Islet of Langerhans (tissue), 1 donor: Measurements from ENCODE around the gene PTTG1.
A peak's percentile ranks its signal among the peaks of the same experiment; 100 is the strongest.

ENCODE experiments used
- FAIRE-seq: peaks from one replicate; lab custom pipeline; 2011; peaks lifted over from hg19 to GRCh38; lab: Jason Lieb, UNC

PTTG1 gene

GRCh38 chr5:160421625-160422258 is at the start of gene PTTG1:
PTTG1 (plus strand) TSS chr5:160421855; CDS start chr5:160422313, 458 bp downstream.
- FAIRE-seq, result no peak

GRCh38 chr5:160375166-160375565 is 46.5 kb upstream of the PTTG1 start:
- FAIRE-seq, result no peak

DNA sequence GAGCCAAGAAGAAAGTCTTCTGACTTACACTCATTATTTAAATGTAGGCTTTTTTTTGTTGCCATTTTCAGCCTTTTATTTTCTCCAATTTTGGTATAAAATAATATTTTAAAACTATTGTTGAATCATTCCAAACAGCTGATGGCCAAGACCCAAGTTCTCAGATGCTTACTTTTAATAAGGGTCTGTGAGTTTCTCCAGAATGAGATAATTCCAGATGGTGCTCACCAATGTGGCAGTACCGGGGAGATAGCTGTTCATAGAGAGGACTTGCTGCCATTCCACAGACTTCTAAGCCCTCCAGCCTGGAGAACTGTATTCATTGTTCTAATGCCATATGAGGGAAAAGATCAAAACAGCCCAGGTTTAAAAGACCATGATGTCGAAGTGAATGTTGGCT is 46.0 kb upstream of the PTTG1 start:
- FAIRE-seq, result no peak

- no peak for FAIRE-seq
Observed at GRCh38 chr5:160376416-160376815, 45.2 kb upstream of the PTTG1 start.

DNA sequence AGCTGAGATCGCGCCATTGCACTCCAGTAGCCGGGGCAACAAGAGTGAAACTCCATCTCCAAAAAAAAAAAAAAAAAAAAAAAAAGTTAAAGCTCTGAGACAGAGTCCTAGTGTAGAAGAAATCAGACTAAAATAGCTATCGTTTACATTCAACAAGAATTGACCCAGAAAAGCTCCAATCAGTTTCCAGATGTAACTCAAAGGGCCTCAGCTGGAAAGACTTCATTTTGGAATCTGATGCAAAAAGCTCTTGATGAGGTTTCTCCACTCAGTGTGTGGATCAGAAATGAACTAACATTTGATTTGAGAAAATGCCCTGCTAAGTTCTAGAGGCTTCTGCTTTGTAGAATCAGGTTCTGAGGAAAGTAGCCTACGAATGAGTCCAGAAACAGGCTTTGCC is 44.0 kb upstream of the PTTG1 start:
- FAIRE-seq, result no peak

- no peak for FAIRE-seq
Observed at GRCh38 chr5:160378330-160378729, 43.3 kb upstream of the PTTG1 start.

DNA sequence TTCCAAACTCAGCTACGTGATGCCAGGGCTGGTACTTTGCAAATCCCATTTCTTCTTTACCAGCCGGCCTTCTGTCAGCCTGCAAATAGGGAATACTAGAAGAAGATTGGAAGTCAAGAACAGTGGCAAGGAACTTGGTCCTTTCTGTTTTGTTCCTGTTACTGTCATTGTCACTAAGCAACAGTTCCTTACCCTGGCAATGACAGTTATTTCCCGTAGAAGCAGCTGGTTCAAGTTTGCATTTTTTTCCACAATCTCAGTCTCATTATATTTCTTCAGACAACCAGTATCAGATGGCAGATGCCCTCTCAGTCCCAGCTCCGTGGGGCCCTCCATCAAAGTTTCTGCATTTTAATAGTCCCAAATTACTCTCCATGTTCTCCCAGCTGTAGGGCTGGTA is 42.1 kb upstream of the PTTG1 start:
- no peak for FAIRE-seq

DNA sequence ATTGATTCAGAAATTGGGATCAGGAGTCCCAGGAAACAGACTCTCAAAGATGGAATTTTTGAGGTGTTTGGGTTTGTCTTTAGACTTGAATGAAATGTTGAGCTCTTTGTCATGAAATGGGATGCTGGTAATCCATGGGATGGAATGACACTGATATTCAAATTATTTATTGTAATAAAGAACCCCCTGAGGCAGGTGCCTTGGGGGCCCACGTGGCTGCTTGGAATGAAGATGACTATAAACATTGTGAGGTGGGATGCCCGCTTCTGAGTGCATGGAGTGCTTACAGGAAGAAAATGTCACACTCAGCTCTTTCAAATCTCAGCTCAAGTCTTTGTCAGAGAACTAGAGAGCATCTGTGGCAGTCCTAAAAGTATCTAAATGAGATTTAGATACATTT is 41.6 kb upstream of the PTTG1 start:
- FAIRE-seq, result no peak

- no peak for FAIRE-seq
Observed at GRCh38 chr5:160382346-160382745, 39.3 kb upstream of the PTTG1 start.

DNA sequence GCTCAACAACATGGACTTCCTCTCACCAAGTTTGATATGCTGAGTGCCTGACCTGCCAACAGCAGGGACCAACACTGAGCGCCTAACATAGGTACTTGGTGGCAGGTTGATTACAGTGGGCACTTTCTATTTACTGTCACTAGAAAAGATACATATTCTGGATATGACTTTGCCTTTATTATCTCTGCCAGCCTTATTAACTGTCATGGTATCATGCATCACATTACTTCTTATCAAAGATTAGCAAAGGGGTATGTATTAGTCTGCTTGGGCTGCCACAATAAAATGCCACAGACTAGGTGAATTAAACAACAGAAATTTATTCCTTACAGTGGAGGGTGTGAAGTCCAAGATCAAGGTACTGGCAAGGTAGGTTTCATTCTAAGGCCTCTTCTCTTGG is 37.0 kb upstream of the PTTG1 start:
- FAIRE-seq, result no peak

DNA sequence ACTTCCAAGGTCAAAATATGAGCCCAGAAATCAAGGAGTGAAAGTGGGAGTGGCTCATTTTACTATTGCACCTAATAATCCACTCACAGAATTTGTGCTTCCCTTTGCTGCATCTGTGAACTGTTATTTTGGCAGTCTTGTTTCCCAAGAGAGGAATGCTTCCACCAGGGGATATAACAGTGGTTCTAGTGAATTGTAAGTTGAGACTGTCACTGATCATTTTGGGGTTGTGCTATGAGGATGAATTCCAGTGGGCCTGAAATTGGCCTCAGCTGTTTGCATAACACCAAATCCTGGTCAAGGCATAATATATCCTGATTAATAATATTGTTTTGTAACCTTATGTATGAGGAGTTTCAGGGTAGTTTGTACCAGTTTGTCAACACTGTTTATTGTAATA is 36.2 kb upstream of the PTTG1 start:
- no peak for FAIRE-seq

DNA sequence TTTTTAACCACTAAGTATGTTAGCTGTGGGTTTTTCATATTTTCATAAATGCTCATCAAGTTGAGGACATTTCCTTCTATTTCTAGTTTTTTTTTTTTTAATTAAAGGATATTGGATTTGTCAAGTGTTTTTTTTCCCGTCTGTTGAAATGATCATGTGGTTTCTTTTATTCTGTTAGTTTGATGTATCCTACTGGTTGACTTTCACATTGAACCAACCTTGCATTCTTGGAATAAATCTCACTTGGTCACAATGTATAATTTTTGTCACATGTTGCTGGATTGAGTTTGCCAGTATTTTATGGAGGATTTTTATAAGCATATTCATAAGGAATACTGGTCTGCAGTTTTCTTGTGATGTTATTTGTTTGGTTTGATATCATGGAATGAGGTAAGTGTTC is 34.2 kb upstream of the PTTG1 start:
- no peak for FAIRE-seq

GRCh38 chr5:160390787-160391696 is 30.6 kb upstream of the PTTG1 start:
- FAIRE-seq, result peak; percentile 90

DNA sequence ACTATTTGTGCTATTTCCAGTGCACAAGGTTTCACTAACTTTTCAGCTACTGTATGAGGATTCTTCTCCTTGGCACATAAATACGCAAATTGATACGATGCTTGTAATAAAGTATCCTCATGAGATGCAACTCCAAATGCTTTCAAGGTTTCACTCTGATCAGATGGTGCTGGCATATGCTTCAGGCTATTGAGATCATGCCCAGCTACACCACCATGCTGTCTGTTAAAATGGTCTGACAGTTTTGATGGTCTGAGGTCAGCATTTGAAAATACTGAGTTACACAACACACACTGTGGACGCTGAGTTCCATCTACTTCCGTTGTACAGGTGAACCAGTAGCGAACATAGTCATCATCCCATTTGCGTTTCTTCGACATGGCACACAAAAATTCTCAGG is 26.5 kb upstream of the PTTG1 start:
- no peak for FAIRE-seq

- no peak for FAIRE-seq
Observed at GRCh38 chr5:160397492-160397891, 24.2 kb upstream of the PTTG1 start.

GRCh38 chr5:160398806-160399205 is 22.8 kb upstream of the PTTG1 start:
- no peak for FAIRE-seq

GRCh38 chr5:160399402-160400353 is 22.0 kb upstream of the PTTG1 start, which contains the start of gene FAM200C:
FAM200C (minus strand) TSS chr5:160400054; CDS start chr5:160395490, 4,564 bp downstream.
- peak; percentile 91 for FAIRE-seq

DNA sequence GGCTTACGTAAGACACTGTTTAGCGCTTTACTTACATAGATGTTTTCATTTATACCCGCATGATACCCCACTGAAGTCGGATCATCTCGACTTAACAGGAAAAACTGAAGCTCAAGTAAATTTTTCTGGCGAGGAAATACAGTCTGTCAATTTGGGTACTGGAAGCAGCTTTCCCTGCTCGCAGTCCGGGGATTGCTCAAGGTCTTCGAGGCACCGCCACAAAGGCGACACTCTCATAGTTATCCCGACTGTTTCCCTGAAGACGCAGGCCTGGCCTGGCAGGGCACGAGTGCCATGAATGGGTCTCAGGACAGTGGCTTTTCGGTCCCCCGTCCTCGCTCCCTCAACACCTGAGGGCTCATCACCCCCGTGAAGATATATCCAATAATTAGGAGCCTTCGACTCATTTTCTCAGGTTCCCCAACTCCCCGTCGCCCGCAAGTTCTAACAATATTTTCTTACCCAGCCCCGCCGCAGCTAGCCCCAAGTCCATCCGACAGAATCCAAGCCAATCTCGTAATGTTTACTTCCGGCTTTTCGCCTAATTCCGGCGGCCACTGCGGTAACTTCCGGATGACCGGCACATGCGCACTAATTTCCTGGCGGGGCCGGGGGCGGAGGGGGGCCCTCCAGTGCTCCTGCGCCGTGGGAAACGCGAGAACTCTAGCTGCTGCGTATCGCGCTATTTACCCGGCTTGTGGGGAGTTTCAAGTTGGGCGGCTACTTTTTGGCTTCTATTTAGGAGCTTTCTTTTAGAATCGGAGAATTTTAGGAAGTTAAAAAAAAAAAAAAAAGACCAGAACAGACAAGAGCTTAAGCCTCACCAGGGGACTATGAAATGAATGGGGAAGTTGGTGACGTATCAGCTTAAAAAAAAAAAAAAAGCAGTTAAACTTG is 2.8 kb upstream of the PTTG1 start, which contains the start of gene SLU7:
TSS of gene SLU7 (minus strand) at position 521 of the 897 bp plus-strand sequence. CDS start 3,787 bp downstream, outside the sequence.
- peak; percentile 81 for FAIRE-seq

- FAIRE-seq, result peak; percentile 91
Observed at GRCh38 chr5:160419458-160420330, 2.0 kb upstream of the PTTG1 start.

DNA sequence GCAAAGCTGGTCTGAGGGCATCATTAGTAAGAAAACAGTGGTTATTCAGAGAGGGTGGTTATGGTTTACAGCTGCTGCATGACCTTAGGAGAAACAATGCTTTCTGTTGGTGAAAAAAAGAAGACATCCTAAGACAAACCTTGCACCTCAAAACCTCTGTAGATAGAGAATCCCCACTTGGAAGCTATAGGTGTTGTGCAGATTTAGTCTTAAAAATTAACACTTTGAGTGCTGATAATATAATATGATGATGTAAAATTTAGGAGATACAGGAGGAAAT is 1.4 kb upstream of the PTTG1 start:
- FAIRE-seq, result no peak
